Activated gamma-delta T cell treated with anti-CD3 and anti-CD28 coated beads, Interleukin-2, amount 50 U/mL, for 16 hours (primary cell): ENCODE measurements around the gene PTRH2.
"Not testable (repeated sequence)": the region's sequence is repeated elsewhere in the genome, so short reads cannot be mapped to it uniquely, and the experiment has no call there.

Experiments used
- DNase-seq: peaks from one replicate; pipeline ENCODE4 v3.0.0-alpha.2; 2020; ENCODE audit warnings: low read depth

PTRH2 gene

GRCh38 chr17:59669411-59669810 is 37.8 kb downstream of the PTRH2 start:
- DNase-seq: no peak

DNA sequence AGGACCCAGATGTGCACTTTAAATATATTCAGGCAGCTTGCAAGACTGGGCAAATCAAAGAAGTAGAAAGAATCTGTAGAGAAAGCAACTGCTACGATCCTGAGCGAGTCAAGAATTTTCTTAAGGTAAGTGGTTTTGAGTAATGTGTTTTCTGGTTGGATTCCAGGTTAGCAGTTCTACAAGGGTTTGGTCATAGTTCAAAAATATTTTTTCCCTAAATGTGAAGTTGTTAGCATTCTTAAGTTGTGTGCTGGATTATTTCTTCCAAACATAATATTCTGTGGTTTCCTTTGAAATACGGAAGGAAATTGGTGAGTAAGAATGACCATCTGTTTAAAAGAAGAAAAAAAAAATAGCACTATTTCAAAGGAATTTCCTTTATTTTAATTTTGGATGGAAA is 38.4 kb downstream of the PTRH2 start:
- DNase-seq: no peak

DNA sequence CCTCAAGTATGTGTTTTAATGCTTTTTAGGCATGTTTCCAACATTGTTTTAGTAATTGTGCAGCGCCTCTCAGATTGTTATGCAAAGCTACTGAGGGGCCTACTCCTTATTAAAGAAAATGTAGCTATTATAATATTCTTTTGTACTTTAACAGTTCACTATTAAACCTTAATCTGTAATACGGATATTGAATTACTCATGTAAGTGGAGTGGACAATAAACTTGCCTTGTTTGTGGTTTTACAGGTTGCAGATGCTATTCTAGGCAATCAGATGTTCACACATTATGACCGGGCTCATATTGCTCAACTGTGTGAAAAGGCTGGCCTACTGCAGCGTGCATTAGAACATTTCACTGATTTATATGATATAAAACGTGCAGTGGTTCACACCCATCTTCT is 41.0 kb downstream of the PTRH2 start:
- DNase-seq: no peak

- DNase-seq: not testable (repeated sequence)
These were observed 50.6 kb downstream of the PTRH2 start for GRCh38 chr17:59656624-59657023.

- DNase-seq: no peak
These were observed 55.1 kb downstream of the PTRH2 start for GRCh38 chr17:59652119-59652518.

GRCh38 chr17:59651346-59651745 is 55.9 kb downstream of the PTRH2 start:
- DNase-seq: no peak

GRCh38 chr17:59650642-59651041 is 56.6 kb downstream of the PTRH2 start:
- no peak for DNase-seq

DNA sequence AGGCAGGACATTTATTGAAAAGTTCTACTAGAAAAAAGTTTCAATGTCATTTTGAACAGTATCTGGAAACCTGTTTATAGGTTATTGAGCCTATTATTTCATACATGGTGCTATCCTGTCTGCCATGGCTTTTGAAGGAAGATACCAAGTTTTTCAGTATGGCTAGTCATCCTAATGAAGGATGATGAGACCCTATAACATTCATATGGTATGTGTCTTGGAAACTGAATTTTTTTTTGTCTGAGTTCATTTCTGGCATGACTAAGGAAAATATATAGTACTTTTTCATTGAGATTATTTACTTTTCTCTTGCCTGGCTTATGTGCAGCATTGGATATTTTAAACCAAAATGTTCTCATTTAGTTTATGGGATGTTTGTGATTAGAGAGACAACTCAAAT is 57.3 kb downstream of the PTRH2 start:
- no peak for DNase-seq
